GM19324 (cell line): ENCODE results near the gene OR2F1.
"Not testable (repeated sequence)": the region's sequence is repeated elsewhere in the genome, so short reads cannot be mapped to it uniquely, and the experiment has no call there.

Source experiments
- ATAC-seq: cut with Tn5 transposase; IDR thresholded peaks from one replicate; pipeline ENCODE4 v1.9.1; 2021; ENCODE audit warnings: mild to moderate bottlenecking, moderate library complexity; ENCODE audit not compliant: unreplicated experiment, low FRiP score

OR2F1 gene

DNA sequence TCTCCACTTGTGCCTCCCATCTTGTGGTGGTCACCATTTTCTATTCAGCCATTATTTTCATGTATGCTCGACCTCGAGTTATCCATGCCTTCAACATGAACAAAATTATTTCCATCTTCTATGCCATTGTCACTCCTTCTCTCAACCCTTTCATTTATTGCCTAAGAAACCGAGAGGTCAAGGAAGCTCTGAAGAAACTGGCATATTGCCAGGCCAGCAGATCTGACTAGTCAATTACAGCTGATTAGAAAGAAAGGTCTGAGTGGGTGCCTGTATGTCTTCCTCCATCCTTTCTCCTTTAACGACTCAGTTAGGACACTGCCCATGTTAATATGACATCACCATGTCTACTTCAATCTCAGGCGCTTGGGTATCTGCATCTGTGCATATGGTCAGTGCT, 50.1 kb downstream of the OR2F1 start:
- no peak for ATAC-seq

DNA sequence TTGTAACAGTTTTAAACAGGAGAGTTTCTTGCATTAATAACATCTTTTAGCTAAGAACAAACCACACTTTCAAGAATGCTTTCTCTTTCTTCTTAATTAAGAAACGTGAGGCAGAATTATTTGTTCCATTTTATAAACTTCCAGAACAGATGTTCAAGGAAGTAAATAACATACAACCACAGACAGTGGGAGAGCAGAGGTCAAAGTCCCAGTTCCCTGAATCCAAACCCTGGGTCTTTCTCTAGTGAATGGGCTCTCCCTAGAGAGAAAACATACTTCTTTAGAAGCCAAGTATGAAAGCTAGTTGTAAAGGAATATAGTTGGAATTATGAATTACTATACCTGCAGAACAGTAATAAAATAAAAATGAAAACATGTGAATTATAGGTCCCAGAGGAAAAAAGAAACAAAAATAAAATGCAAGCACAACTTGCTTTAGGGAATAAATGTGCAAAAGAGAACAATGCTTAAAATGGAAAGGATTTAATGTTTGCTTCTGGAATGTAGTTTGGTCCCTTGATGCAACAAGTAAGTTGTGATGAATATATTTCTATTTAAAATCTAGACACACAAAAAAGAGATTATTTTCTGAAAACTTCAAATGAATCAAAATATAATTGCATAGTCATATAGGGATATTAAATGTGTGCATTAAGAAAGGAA, 51.5 kb downstream of the OR2F1 start:
- ATAC-seq: no peak

DNA sequence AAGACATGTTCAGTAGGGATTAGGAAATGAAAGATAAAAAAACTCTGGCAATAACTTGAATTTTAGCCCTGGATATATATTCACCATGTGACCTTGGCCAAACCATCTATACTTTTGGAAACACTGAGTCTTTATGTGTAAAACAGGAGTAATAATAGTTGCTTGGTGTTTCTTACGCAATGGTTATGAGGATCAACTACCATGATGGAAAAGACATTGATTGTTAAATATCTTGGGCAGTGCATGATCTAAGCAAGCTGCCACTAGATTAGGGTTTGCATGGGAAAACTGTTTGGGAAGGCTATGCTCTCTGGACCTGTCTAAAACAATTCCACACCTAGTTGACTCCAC, 52.0 kb downstream of the OR2F1 start:
- no peak for ATAC-seq

DNA sequence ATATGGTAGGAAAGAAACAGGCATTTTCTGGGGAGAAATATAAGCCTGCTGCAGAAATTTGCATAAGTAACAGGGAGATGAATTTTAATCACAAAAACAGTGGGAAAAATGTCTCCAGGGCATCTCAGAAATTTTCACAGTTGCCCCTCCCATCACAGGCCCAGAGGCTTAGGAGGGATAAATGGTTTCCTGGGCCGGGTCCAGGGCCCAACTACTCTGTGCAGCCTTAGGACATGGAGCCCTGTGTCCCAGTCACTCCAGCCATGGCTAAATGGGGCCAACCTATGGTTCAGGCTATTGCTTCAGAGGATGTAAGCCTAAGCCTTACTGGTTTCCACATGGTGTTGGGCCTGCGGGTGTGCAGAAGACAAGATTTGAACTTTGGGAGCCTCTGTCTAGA, 54.7 kb downstream of the OR2F1 start:
- ATAC-seq: no peak

DNA sequence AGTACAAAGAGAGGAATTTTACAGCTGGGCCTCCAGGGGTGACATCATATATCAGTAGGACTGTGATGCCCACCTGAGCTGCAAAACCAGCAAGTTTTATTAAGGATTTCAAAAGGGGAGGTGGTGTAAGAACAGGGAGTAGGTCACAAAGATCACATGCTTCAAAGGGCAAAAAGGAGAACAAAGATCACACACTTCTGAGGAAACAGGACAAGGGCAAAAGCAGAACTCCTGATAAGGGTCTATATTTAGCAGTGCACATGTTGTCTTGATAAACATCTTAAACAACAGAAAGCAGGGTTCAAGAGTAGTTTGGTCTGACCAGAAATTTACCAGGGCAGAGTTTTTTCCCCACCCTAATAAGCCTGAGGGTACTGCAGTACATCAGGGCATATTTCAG, 55.4 kb downstream of the OR2F1 start:
- ATAC-seq: not testable (repeated sequence)

DNA sequence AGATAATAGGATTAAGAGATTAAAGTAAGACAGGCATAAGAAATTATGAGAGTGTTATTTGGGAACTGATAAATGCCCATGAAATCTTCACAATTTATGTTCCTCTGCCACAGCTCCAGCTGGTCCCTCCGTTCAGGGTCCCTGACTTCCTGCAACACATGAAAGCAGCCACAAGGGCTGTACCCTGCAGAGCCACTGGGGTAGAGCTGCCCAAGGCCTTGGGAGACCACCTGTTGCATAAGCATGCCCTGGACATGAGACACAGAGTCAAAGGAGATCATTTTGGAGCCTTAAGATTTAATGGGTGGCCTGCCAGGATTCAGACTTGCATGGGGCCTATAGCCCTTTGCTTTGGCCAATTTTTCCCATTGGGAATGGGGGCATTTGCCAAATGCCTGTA, 56.2 kb downstream of the OR2F1 start:
- ATAC-seq: not testable (repeated sequence)

DNA sequence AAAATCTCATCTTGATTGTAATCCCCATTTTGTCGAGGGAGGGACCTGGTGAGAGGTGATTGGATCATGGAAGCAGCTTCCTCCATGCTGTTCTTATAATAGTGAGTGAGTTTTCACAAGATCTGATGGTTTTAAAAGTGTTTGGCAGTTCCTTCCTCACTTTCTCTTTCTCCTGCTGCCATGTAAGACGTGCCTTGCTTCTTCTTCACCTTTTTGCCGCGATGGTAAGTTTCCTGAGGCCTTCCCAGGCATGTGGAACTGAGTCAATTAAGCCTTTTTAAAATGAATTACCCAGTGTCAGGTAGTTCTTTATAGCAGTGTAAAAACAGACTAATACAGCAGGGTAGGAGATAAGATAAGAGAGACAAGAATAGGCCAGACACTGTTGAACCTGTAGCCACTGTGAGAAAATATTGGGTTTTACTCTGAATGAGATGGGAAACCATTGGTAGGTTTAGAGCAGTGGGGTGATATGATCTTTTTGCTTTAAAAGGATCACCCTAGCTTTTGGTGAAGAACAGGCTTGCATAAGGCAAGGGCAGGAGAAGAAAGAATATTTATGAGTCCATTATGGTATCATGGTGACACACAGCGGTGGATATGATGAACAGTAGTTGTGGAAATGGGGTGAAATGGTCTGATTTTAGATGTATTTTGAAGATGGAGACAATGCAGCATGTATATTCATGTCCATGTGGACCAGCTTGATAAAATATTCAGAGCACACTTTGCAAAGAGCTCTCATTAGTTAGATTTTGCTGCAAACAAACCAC, 57.0 kb downstream of the OR2F1 start:
- no peak for ATAC-seq
